OCI-LY7 (cell line): ENCODE data around the gene TSPO. TPM values are rescaled to one million over a fixed set of nuclear protein-coding genes. Genes with fewer than 3 reads are reported as not detected.

Source experiments
- BruUV-seq: library from RNA; stranded (reverse); fragments of 400-500 nt; replicated peaks from 2 replicates; lab custom pipeline; 2021; lab: Mats Ljungman, UMichigan
- CTCF ChIA-PET: fragments of 300-600 bp; sonication (Branson Sonifier 250); formaldehyde crosslinking; loops from one replicate; lab custom pipeline; 2022; ENCODE audit warnings: antibody characterized with exemption; ENCODE audit not compliant: unreplicated experiment; lab: Charles Lee
- POLR2A ChIA-PET: fragments of 300-600 bp; sonication (Branson Sonifier 250); formaldehyde crosslinking; loops from one replicate; lab custom pipeline; 2022; ENCODE audit warnings: antibody characterized with exemption; lab: Charles Lee
- DNase-seq: peaks from one replicate; pipeline ENCODE4 v3.0.0-alpha.2; 2015; ENCODE audit warnings: low spot score
- H2AFZ ChIP-seq: fragments of 200-600 bp; sonication (generic), shearing (Covaris generic); 2 replicates; pipeline ENCODE4 v1.6.1; 2014; ENCODE audit warnings: mild to moderate bottlenecking, antibody characterized with exemption, low read length, moderate library complexity
- H3K27ac ChIP-seq: fragments of 200-600 bp; sonication (generic); 2 replicates; pipeline ENCODE4 v1.5.1; 2014; ENCODE audit warnings: mixed run types, low read depth, mild to moderate bottlenecking, moderate library complexity, low read length, inconsistent platforms; ENCODE audit not compliant: poor library complexity, severe bottlenecking
- H3K36me3 ChIP-seq: fragments of 200-600 bp; sonication (generic); 2 replicates; pipeline ENCODE4 v1.6.1; 2014; ENCODE audit warnings: mild to moderate bottlenecking, antibody characterized with exemption, low read length, moderate library complexity, mixed read lengths; ENCODE audit not compliant: insufficient read depth
- H3K4me1 ChIP-seq: fragments of 200-600 bp; sonication (generic); 2 replicates; pipeline ENCODE4 v1.5.1; 2014; ENCODE audit warnings: mild to moderate bottlenecking, low read length; ENCODE audit not compliant: insufficient read depth, poor library complexity, severe bottlenecking
- H3K4me2 ChIP-seq: fragments of 200-600 bp; sonication (generic); 2 replicates; pipeline ENCODE4 v1.6.1; 2014; ENCODE audit warnings: mild to moderate bottlenecking, low read length
- H3K4me3 ChIP-seq: fragments of 200-600 bp; sonication (generic); 2 replicates; pipeline ENCODE4 v1.5.1; 2014; ENCODE audit warnings: mild to moderate bottlenecking, low read depth, low read length; ENCODE audit not compliant: poor library complexity, severe bottlenecking
- H3K79me2 ChIP-seq: fragments of 200-600 bp; sonication (generic); 2 replicates; pipeline ENCODE4 v1.6.1; 2016; ENCODE audit warnings: low read depth, mild to moderate bottlenecking, low read length, moderate library complexity, mixed read lengths; ENCODE audit not compliant: insufficient read depth
- H3K9me2 ChIP-seq: fragments of 200-600 bp; sonication (generic); 2 replicates; pipeline ENCODE4 v1.6.1; 2016; ENCODE audit warnings: mild to moderate bottlenecking, low read length, mixed read lengths; ENCODE audit not compliant: insufficient read depth
- H3K9me3 ChIP-seq: fragments of 200-600 bp; sonication (generic); 2 replicates; pipeline ENCODE4 v1.6.1; 2014; ENCODE audit warnings: mild to moderate bottlenecking, mixed run types, low read length, mixed read lengths
- H4K20me1 ChIP-seq: fragments of 200-600 bp; sonication (generic); 2 replicates; pipeline ENCODE4 v1.6.1; 2014; ENCODE audit warnings: mild to moderate bottlenecking, antibody characterized with exemption, low read length, moderate library complexity, mixed read lengths; ENCODE audit not compliant: insufficient read depth
- CTCF ChIP-seq: fragments of 200-600 bp; sonication (generic); conservative IDR thresholded peaks from 2 replicates; pipeline ENCODE4 v1.5.1; 2014; ENCODE audit warnings: mild to moderate bottlenecking, antibody characterized with exemption, low read length, moderate library complexity, mixed read lengths
- EZH2phosphoT487 ChIP-seq: fragments of 200-600 bp; sonication (generic); IDR thresholded peaks from 2 replicates; pipeline ENCODE4 v1.6.1; 2018; ENCODE audit warnings: low read depth, borderline replicate concordance, mild to moderate bottlenecking, mixed run types, antibody characterized with exemption, low read length, moderate library complexity, mixed read lengths
- intact Hi-C: fragments of 100-400 bp; cut with micrococcal nuclease; formaldehyde crosslinking; loops from one replicate; pipeline ENCODE4 v1.10.0; 2022; ENCODE audit not compliant: unreplicated experiment
- total RNA-seq, 2 experiments: library from RNA; depleted of rRNA in 1 of 2; stranded (reverse); fragments of >200 nt in 1 of 2; shearing (Covaris generic) in 1 of 2; gene quantifications; 2 replicates each; pipeline ENCODE4 v1.2.3, GENCODE V29; 2014 to 2022

Gene TSPO
- total RNA-seq, 2 experiments from 2014 or later, result 47.1 to 69.9 TPM

- H3K4me2 ChIP-seq, result no peak overlapping the region
These were observed 19.7 kb downstream of the TSPO start for GRCh38 chr22:43171019-43171491.

GRCh38 chr22:43171607-43172006 lies 20.2 kb downstream of the TSPO start:
- POLR2A ChIA-PET, result no interaction called here
- BruUV-seq, result no TSS peak
- CTCF ChIA-PET, result no interaction called here
- Histone ChIP-seq H3K36me3 (peaks cover 85% of the 10 kb centered on the region), H3K9me3 (no peaks in the 10 kb centered on the region), H3K9me2 (no peaks in the 10 kb centered on the region), H3K4me1 (no peaks in the 10 kb centered on the region), H2AFZ (no peak overlapping the region), H3K79me2 (no peaks in the 10 kb centered on the region), H4K20me1 (no peaks in the 10 kb centered on the region), H3K4me3 (no peak overlapping the region), H3K27ac (no peak overlapping the region), H3K4me2 (no peak overlapping the region)
- no peak for DNase-seq
- no peak for TF ChIP-seq EZH2phosphoT487
- no peak for TF ChIP-seq CTCF
- intact Hi-C loops, result no loop called here

More at GRCh38 chr22:43171019-43171491, 19.7 kb downstream of the TSPO start:
- H3K79me2 ChIP-seq, result no peaks in the 10 kb centered on the region
- H4K20me1 ChIP-seq, result no peaks in the 10 kb centered on the region
- H3K9me2 ChIP-seq, result no peaks in the 10 kb centered on the region
- intact Hi-C loops, result no loop called here
- no peaks in the 10 kb centered on the region for H3K4me1 ChIP-seq
- H3K4me3 ChIP-seq, result no peak overlapping the region
- ChIA-PET POLR2A (interaction anchor here (0.6 kb wide), 1 partner anchor 68 kb away, joined by 3 read pairs; no protein-coding TSS in a partner anchor), CTCF (no interaction called here)
- no peak overlapping the region for H2AFZ ChIP-seq
- BruUV-seq, result no TSS peak
- no peaks in the 10 kb centered on the region for H3K9me3 ChIP-seq
- H3K27ac ChIP-seq, result no peak overlapping the region
- TF ChIP-seq CTCF (no peak), EZH2phosphoT487 (no peak)
- no peak for DNase-seq
- peaks cover 83% of the 10 kb centered on the region for H3K36me3 ChIP-seq

GRCh38 chr22:43172191-43172590 lies 20.8 kb downstream of the TSPO start:
- intact Hi-C loops, result no loop called here
- Histone ChIP-seq H3K9me3 (no peaks in the 10 kb centered on the region), H2AFZ (no peak overlapping the region), H3K27ac (no peak overlapping the region), H3K4me2 (no peak overlapping the region), H3K36me3 (peaks cover 85% of the 10 kb centered on the region), H3K79me2 (no peaks in the 10 kb centered on the region), H3K9me2 (no peaks in the 10 kb centered on the region), H4K20me1 (no peaks in the 10 kb centered on the region), H3K4me1 (no peaks in the 10 kb centered on the region), H3K4me3 (no peak overlapping the region)
- POLR2A ChIA-PET, result no interaction called here
- CTCF ChIA-PET, result no interaction called here
- TF ChIP-seq EZH2phosphoT487, result no peak
- TF ChIP-seq CTCF, result no peak
- no TSS peak for BruUV-seq
- DNase-seq, result no peak
